Smooth muscle cell (in vitro differentiated cells): ENCODE measurements around the gene SLC17A9. TPM values are rescaled to one million over a fixed set of nuclear protein-coding genes. Genes with fewer than 3 reads are reported as not detected.

Experiments
- DNase-seq: peaks from one replicate; lab custom pipeline; 2025; ENCODE audit not compliant: unreplicated experiment; lab: John Stamatoyannopoulos, UW
- H2AFZ ChIP-seq: fragments of 200-600 bp; sonication (generic); 2 replicates; pipeline ENCODE4 v1.6.0; 2016; ENCODE audit warnings: antibody characterized with exemption, low read depth, mild to moderate bottlenecking
- H3F3A ChIP-seq: fragments of 200-600 bp; sonication (generic); 2 replicates; pipeline ENCODE4 v1.6.0; 2017; ENCODE audit warnings: antibody characterized with exemption, low read depth
- H3K27ac ChIP-seq: fragments of 200-600 bp; sonication (generic); 2 replicates; pipeline ENCODE4 v1.5.1; 2016; ENCODE audit warnings: low read depth, mild to moderate bottlenecking
- H3K27me3 ChIP-seq: fragments of 200-600 bp; sonication (generic); 2 replicates; pipeline ENCODE4 v1.6.1; 2016; ENCODE audit warnings: low read depth, mild to moderate bottlenecking
- H3K36me3 ChIP-seq: fragments of 200-600 bp; sonication (generic); 2 replicates; pipeline ENCODE4 v1.5.1; 2016; ENCODE audit warnings: low read depth
- H3K4me1 ChIP-seq: fragments of 200-600 bp; sonication (generic); 2 replicates; pipeline ENCODE4 v1.5.1; 2016; ENCODE audit warnings: low read depth
- H3K4me2 ChIP-seq: fragments of 200-600 bp; sonication (generic); 2 replicates; pipeline ENCODE4 v1.6.0; 2016; ENCODE audit warnings: mild to moderate bottlenecking
- H3K4me3 ChIP-seq: fragments of 200-600 bp; sonication (generic); 2 replicates; pipeline ENCODE4 v1.5.1; 2016; ENCODE audit warnings: mild to moderate bottlenecking
- H3K79me2 ChIP-seq: fragments of 200-600 bp; sonication (generic); 2 replicates; pipeline ENCODE4 v1.6.0; 2016; ENCODE audit warnings: low read depth, mild to moderate bottlenecking
- H3K9ac ChIP-seq: fragments of 200-600 bp; sonication (generic); 2 replicates; pipeline ENCODE4 v1.6.0; 2016; ENCODE audit warnings: low read depth
- H3K9me3 ChIP-seq: fragments of 200-600 bp; sonication (generic); replicated peaks from 2 replicates; pipeline ENCODE4 v1.5.1; 2016; ENCODE audit warnings: low read depth
- H4K20me1 ChIP-seq: fragments of 200-600 bp; sonication (generic); 2 replicates; pipeline ENCODE4 v1.6.0; 2016; ENCODE audit warnings: low read depth
- CTCF ChIP-seq: fragments of 200-600 bp; sonication (generic); IDR thresholded peaks from 2 replicates; pipeline ENCODE4 v1.5.1; 2017; ENCODE audit warnings: borderline replicate concordance, mild to moderate bottlenecking, antibody characterized with exemption; ENCODE audit not compliant: insufficient read depth, poor library complexity, severe bottlenecking
- WGBS: methylation state at CpG from one replicate; pipeline ENCODE4 v1.1.7; 2016; ENCODE audit warnings: low lambda C conversion rate; 5-methylcytosine and 5-hydroxymethylcytosine counted together
- polyA plus RNA-seq: library from polyadenylated mRNA; unstranded; fragments of >200 nt; fragmentation: Nextera tagmentation; extraction: Ambion mirVana; gene quantifications from 2 replicates; pipeline ENCODE4 v1.2.1, GENCODE V29; 2016
- total RNA-seq: library from RNA; depleted of rRNA; stranded (reverse); fragments of >200 nt; gene quantifications from 2 replicates; pipeline ENCODE4 v1.2.3, GENCODE V29; 2014

SLC17A9 gene
- total and polyA plus RNA-seq, 2 experiments from 2014 or later = 32.5 to 96.7 TPM

GRCh38 chr20:62925420-62926228 is 26.9 kb upstream of the SLC17A9 start:
- WGBS = under 1% methylated on average over 48 of the region's 63 CpGs
- no peak for TF ChIP-seq CTCF
- Histone ChIP-seq H3K79me2 (peaks cover 94% of the 10 kb centered on the region), H3K4me3 (peak overlapping the region; percentile 88), H3K9ac (peak overlapping the region; percentile 87), H2AFZ (no peak overlapping the region), H3K9me3 (no peaks in the 10 kb centered on the region), H3K27ac (peak overlapping the region; percentile 83), H3K4me1 (peaks cover 35% of the 10 kb centered on the region), H3K36me3 (no peaks in the 10 kb centered on the region), H3K27me3 (no peaks in the 10 kb centered on the region), H3K4me2 (peak overlapping the region; percentile 89), H4K20me1 (peaks cover 80% of the 10 kb centered on the region), H3F3A (peaks cover 18% of the 10 kb centered on the region)
- DNase-seq = no peak

- 2% methylated on average over 74 of the region's 92 CpGs for WGBS
Observed at GRCh38 chr20:62926229-62927127, 26.0 kb upstream of the SLC17A9 start, which contains the start of gene DIDO1. TSS of gene DIDO1 (minus strand) at chr20:62926505.

GRCh38 chr20:62927128-62927705 is 25.3 kb upstream of the SLC17A9 start:
- H3K4me1 ChIP-seq = peaks cover 35% of the 10 kb centered on the region

More at GRCh38 chr20:62926229-62927127, 26.0 kb upstream of the SLC17A9 start, which contains the start of gene DIDO1:
- H2AFZ ChIP-seq = no peak within 1 kb of the TSS
- H3K79me2 ChIP-seq = peaks cover 94% of the 10 kb centered on the region
- H3K4me1 ChIP-seq = peaks cover 35% of the 10 kb centered on the region
- peak within 1 kb of the TSS; percentile 87 for H3K9ac ChIP-seq
- peak; percentile 61 for TF ChIP-seq CTCF
- H4K20me1 ChIP-seq = peaks cover 80% of the 10 kb centered on the region
- H3K27ac ChIP-seq = peak within 1 kb of the TSS; percentile 83
- H3K4me3 ChIP-seq = peak within 1 kb of the TSS; percentile 88
- DNase-seq = peak; percentile 54
- peaks cover 27% of the 10 kb centered on the region for H3F3A ChIP-seq
- no peaks in the 10 kb centered on the region for H3K27me3 ChIP-seq
- no peaks in the 10 kb centered on the region for H3K36me3 ChIP-seq
- no peaks in the 10 kb centered on the region for H3K9me3 ChIP-seq
- H3K4me2 ChIP-seq = peak within 1 kb of the TSS; percentile 89

More at GRCh38 chr20:62927128-62927705, 25.3 kb upstream of the SLC17A9 start:
- peaks cover 80% of the 10 kb centered on the region for H4K20me1 ChIP-seq
- H3K79me2 ChIP-seq = peaks cover 94% of the 10 kb centered on the region
- peak overlapping the region; percentile 83 for H3K27ac ChIP-seq
- H3K4me2 ChIP-seq = peak overlapping the region; percentile 89
- TF ChIP-seq CTCF = no peak
- H3K9ac ChIP-seq = peak overlapping the region; percentile 87
- H3K27me3 ChIP-seq = no peaks in the 10 kb centered on the region
- WGBS = 67% methylated on average over 9 of the region's 12 CpGs
- H3K36me3 ChIP-seq = no peaks in the 10 kb centered on the region
- DNase-seq = no peak
- no peaks in the 10 kb centered on the region for H3K9me3 ChIP-seq
- peaks cover 28% of the 10 kb centered on the region for H3F3A ChIP-seq
- peak overlapping the region; percentile 88 for H3K4me3 ChIP-seq
- H2AFZ ChIP-seq = no peak overlapping the region
